Uterus (tissue), 4 donors: ENCODE measurements around the gene NAAA. TPM values are rescaled to one million over a fixed set of nuclear protein-coding genes. Genes with fewer than 3 reads are reported as not detected.

Experiments used
- DNase-seq, 2 donors: peaks; one replicate each; pipeline ENCODE4 v3.0.0-alpha.2; 2019 to 2020
- H3K27ac ChIP-seq, 2 donors: fragments of 200-600 bp; sonication (generic); 1 replicate in 1 of 2; 2 replicates in 1 of 2; pipeline ENCODE4 v1.5.1; 2016 to 2018
- H3K27me3 ChIP-seq, 2 donors: fragments of 200-600 bp; sonication (generic); one replicate each; pipeline ENCODE4 v1.5.1; 2018 to 2019; ENCODE audit warnings: control low read depth in 1 of 2
- H3K36me3 ChIP-seq, 2 donors: fragments of 200-600 bp; sonication (generic); one replicate each; pipeline ENCODE4 v1.5.1; 2019; ENCODE audit warnings: control low read depth in 1 of 2
- H3K4me1 ChIP-seq, 2 donors: fragments of 200-600 bp; sonication (generic); one replicate each; pipeline ENCODE4 v1.5.1; 2018 to 2019; ENCODE audit warnings: control low read depth in 1 of 2
- H3K4me3 ChIP-seq, 2 donors: fragments of 200-600 bp; sonication (generic); 1 replicate in 1 of 2; 2 replicates in 1 of 2; pipeline ENCODE4 v1.5.1; 2018 to 2019; ENCODE audit warnings: mild to moderate bottlenecking in 1 of 2
- H3K9me3 ChIP-seq, 2 donors: fragments of 200-600 bp; sonication (generic); one replicate each; pipeline ENCODE4 v1.5.1; 2019; ENCODE audit warnings: control low read depth in 1 of 2
- CTCF ChIP-seq, 4 experiments: fragments of 200-600 bp in 2 of 4; fragments of 450-650 bp in 2 of 4; sonication (generic) in 2 of 4; IDR thresholded peaks; one replicate each; pipeline ENCODE4 v1.5.1; 2016 to 2019; ENCODE audit warnings: antibody characterized with exemption in 4 of 4, mild to moderate bottlenecking in 2 of 4, moderate library complexity in 1 of 4
- POLR2A ChIP-seq, 2 donors: fragments of 450-650 bp; IDR thresholded peaks; one replicate each; pipeline ENCODE4 v1.6.1; 2016; ENCODE audit warnings: antibody characterized with exemption in 2 of 2, mild to moderate bottlenecking in 1 of 2, moderate library complexity in 1 of 2
- intact Hi-C: fragments of 100-400 bp; cut with DNase I; formaldehyde crosslinking; loops from one replicate; pipeline ENCODE4 v1.15.1; 2023; ENCODE audit warnings: low total_unique reads
- total RNA-seq, 4 donors: library from RNA; depleted of rRNA in 3 of 4; stranded (reverse); fragments of >200 nt in 3 of 4; gene quantifications; one replicate each; pipeline versions ENCODE4 v1.1.0 to v1.2.4, GENCODE V29; 2014 to 2023
- donor health status: DM: yes; HTN: yes; CAD: no.

The NAAA gene
- 100 to 1,000 TPM in 1 of 4 donors, 10 to 100 TPM in 3; 21.5 to 109 (median 46.1) TPM for total RNA-seq

- Histone ChIP-seq H3K27me3 (no peaks in the 10 kb centered on the region), H3K4me1 (no peaks in the 10 kb centered on the region), H3K36me3 (no peaks in the 10 kb centered on the region), H3K27ac (peak within 1 kb of the TSS; percentile 53 to 72), H3K9me3 (no peaks in the 10 kb centered on the region), H3K4me3 (peak within 1 kb of the TSS; percentile 59 to 63)
- intact Hi-C loops = no loop called here
- TF ChIP-seq POLR2A (IDR thresholded peaks at IDR 0.05) = peak; percentile 28 to 36
- TF ChIP-seq CTCF (IDR thresholded peaks at IDR 0.05) = peak in 2 of 4 experiments; percentile 19 to 60
- peak; percentile 38 to 69 for DNase-seq
Observed at GRCh38 chr4:75940692-75941253, at the start of gene NAAA. NAAA (minus strand) TSS chr4:75941013; CDS start chr4:75940949, 64 bp downstream.

GRCh38 chr4:75989846-75990528 is 49.2 kb upstream of the NAAA start:
- H3K27ac ChIP-seq = peak overlapping the region; percentile 60 to 76
- intact Hi-C loops = loop anchor here (10.0 kb wide), 1 partner anchor 75 kb away; no protein-coding TSS in a partner anchor

GRCh38 chr4:75985116-75985515 is 44.3 kb upstream of the NAAA start:
- Histone ChIP-seq H3K9me3 (no peaks in the 10 kb centered on the region), H3K4me1 (peaks cover 0 to 10% of the 10 kb centered on the region in 2 donors), H3K4me3 (no peak overlapping the region), H3K36me3 (no peaks in the 10 kb centered on the region), H3K27me3 (no peaks in the 10 kb centered on the region), H3K27ac (no peak overlapping the region)
- no peak for DNase-seq
- TF ChIP-seq CTCF (IDR thresholded peaks at IDR 0.05) (no peak), POLR2A (IDR thresholded peaks at IDR 0.05) (no peak)
- intact Hi-C loops = no loop called here

More at GRCh38 chr4:75989846-75990528, 49.2 kb upstream of the NAAA start:
- Histone ChIP-seq H3K9me3 (no peaks in the 10 kb centered on the region), H3K36me3 (no peaks in the 10 kb centered on the region), H3K4me3 (peak overlapping the region; percentile 83 to 89), H3K27me3 (no peaks in the 10 kb centered on the region), H3K4me1 (peaks cover 0 to 13% of the 10 kb centered on the region in 2 donors)
- no peak for DNase-seq
- TF ChIP-seq POLR2A (IDR thresholded peaks at IDR 0.05) (no peak), CTCF (IDR thresholded peaks at IDR 0.05) (no peak)

- H3K27ac ChIP-seq = no peak overlapping the region
- H3K27me3 ChIP-seq = no peaks in the 10 kb centered on the region
- no peaks in the 10 kb centered on the region for H3K36me3 ChIP-seq
- H3K9me3 ChIP-seq = no peaks in the 10 kb centered on the region
- intact Hi-C loops = no loop called here
- H3K4me3 ChIP-seq = no peak overlapping the region
- H3K4me1 ChIP-seq = no peaks in the 10 kb centered on the region
- TF ChIP-seq CTCF (IDR thresholded peaks at IDR 0.05) = no peak
- no peak for TF ChIP-seq POLR2A (IDR thresholded peaks at IDR 0.05)
- no peak for DNase-seq
Observed at GRCh38 chr4:75980576-75980975, 39.8 kb upstream of the NAAA start.

- no peaks in the 10 kb centered on the region for H3K27me3 ChIP-seq
- intact Hi-C loops = no loop called here
- no peak overlapping the region for H3K27ac ChIP-seq
- no peak for DNase-seq
- TF ChIP-seq POLR2A (IDR thresholded peaks at IDR 0.05) (no peak), CTCF (IDR thresholded peaks at IDR 0.05) (no peak)
- no peak overlapping the region for H3K4me3 ChIP-seq
- H3K4me1 ChIP-seq = no peaks in the 10 kb centered on the region
- H3K36me3 ChIP-seq = no peaks in the 10 kb centered on the region
- H3K9me3 ChIP-seq = no peaks in the 10 kb centered on the region
Observed at GRCh38 chr4:75976177-75976576, 35.4 kb upstream of the NAAA start.
